SK-N-MC (cell line): Measurements from ENCODE around the gene SMCO4.

ENCODE experiments used
- EZH2 ChIP-seq: fragments of 200-600 bp; sonication (generic); IDR thresholded peaks from one replicate; pipeline ENCODE4 v1.6.1; 2017; ENCODE audit warnings: antibody characterized with exemption
- POLR2AphosphoS5 ChIP-seq: IDR thresholded peaks from 2 replicates; pipeline ENCODE4 v1.6.1; 2012; ENCODE audit warnings: mild to moderate bottlenecking, low read depth, low read length, borderline replicate concordance

DNA sequence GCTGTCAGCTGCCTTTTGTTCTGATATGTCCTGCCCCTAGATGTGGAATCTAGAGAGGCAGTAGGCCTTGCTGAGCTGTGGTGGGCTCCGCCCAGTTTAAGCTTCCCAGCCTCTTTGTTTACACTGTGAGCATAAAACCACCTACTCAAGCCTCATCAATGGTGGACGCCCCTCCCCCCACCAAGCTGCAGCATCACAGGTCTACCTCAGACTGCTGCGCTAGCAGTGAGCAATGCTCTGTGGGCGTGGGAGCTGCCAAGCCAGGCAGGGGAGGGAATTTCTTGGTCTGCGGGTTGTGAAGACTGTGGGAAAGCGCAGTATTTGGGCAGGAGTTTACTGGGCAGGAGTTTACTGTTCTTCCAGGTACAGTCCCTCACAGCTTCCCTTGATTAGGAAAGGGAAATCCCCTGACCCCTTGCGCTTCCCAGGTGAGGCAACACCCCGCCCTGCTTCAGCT, 98.5 kb downstream of the SMCO4 start:
- TF ChIP-seq EZH2 (no peak), POLR2AphosphoS5 (no peak)
